WTC11 (cell line): ENCODE results near the gene MEGF11.

Experiments used
- CTCF ChIP-seq: fragments of 200-600 bp; IDR thresholded peaks from 2 replicates; pipeline ENCODE4 v1.8.0; 2022; ENCODE audit warnings: antibody characterized with exemption
- GABPB1 ChIP-seq: sonication (generic); formaldehyde crosslinking; IDR thresholded peaks from 2 replicates; pipeline ENCODE4 v1.8.1; 2023; ENCODE audit warnings: mild to moderate bottlenecking, missing genetic modification reagents
- JUN ChIP-seq: sonication (generic); formaldehyde crosslinking; IDR thresholded peaks from 2 replicates; pipeline ENCODE4 v1.8.0; 2023; ENCODE audit warnings: mild to moderate bottlenecking, missing genetic modification reagents
- NR2C2 ChIP-seq: sonication (generic); formaldehyde crosslinking; IDR thresholded peaks from 2 replicates; pipeline ENCODE4 v1.8.0; 2022; ENCODE audit warnings: mild to moderate bottlenecking, missing genetic modification reagents

GRCh38 chr15:66041276-66041675 lies 212.3 kb downstream of the MEGF11 start:
- TF ChIP-seq JUN (CRISPR knock-in tag) (no peak), GABPB1 (CRISPR knock-in tag) (no peak), CTCF (no peak), NR2C2 (CRISPR knock-in tag) (no peak)
